Loucy (cell line): ENCODE results near the gene HAO2.

Experiments
- H2AFZ ChIP-seq: fragments of 200-600 bp; sonication (generic); 2 replicates; pipeline ENCODE4 v1.6.0; 2016; ENCODE audit warnings: antibody characterized with exemption, mild to moderate bottlenecking, low read length, moderate library complexity
- H3F3A ChIP-seq: fragments of 200-600 bp; 2 replicates; pipeline ENCODE4 v1.6.0; 2016; ENCODE audit warnings: antibody characterized with exemption, low read depth, mild to moderate bottlenecking
- H3K27me3 ChIP-seq: fragments of 200-600 bp; sonication (generic); 2 replicates; pipeline ENCODE4 v1.6.1; 2014; ENCODE audit warnings: low read length, mild to moderate bottlenecking; ENCODE audit not compliant: insufficient read depth, poor library complexity, severe bottlenecking
- H3K36me3 ChIP-seq: fragments of 200-600 bp; sonication (generic); 2 replicates; pipeline ENCODE4 v1.6.1; 2016; ENCODE audit warnings: low read length; ENCODE audit not compliant: insufficient read depth
- H3K4me1 ChIP-seq: fragments of 200-600 bp; sonication (generic); 2 replicates; pipeline ENCODE4 v1.5.1; 2014; ENCODE audit warnings: low read length, mild to moderate bottlenecking; ENCODE audit not compliant: insufficient read depth, poor library complexity, severe bottlenecking
- H3K4me2 ChIP-seq: fragments of 200-600 bp; sonication (generic); 2 replicates; pipeline ENCODE4 v1.6.0; 2014; ENCODE audit warnings: antibody characterized with exemption, low read length, low read depth, mild to moderate bottlenecking; ENCODE audit not compliant: poor library complexity, severe bottlenecking
- H3K4me3 ChIP-seq: fragments of 200-600 bp; sonication (generic); 2 replicates; pipeline ENCODE4 v1.5.1; 2014; ENCODE audit warnings: low read length, mild to moderate bottlenecking, mixed read lengths; ENCODE audit not compliant: poor library complexity, severe bottlenecking
- H3K79me2 ChIP-seq: fragments of 200-600 bp; sonication (generic); 2 replicates; pipeline ENCODE4 v1.6.1; 2014; ENCODE audit warnings: low read length; ENCODE audit not compliant: insufficient read depth
- H3K9ac ChIP-seq: fragments of 200-600 bp; sonication (generic); 2 replicates; pipeline ENCODE4 v1.6.0; 2014; ENCODE audit warnings: mild to moderate bottlenecking, low read depth, low read length, moderate library complexity; ENCODE audit not compliant: poor library complexity, severe bottlenecking
- H3K9me2 ChIP-seq: fragments of 200-600 bp; sonication (generic); replicated peaks from 2 replicates; pipeline ENCODE4 v1.6.1; 2016; ENCODE audit warnings: low read depth, low read length, mixed read lengths
- H3K9me3 ChIP-seq: fragments of 200-600 bp; sonication (generic); 2 replicates; pipeline ENCODE4 v1.6.1; 2014; ENCODE audit warnings: mild to moderate bottlenecking, antibody characterized with exemption, low read length, low read depth; ENCODE audit not compliant: insufficient read depth
- H4K20me1 ChIP-seq: fragments of 200-600 bp; sonication (generic); 2 replicates; pipeline ENCODE4 v1.6.0; 2014; ENCODE audit warnings: antibody characterized with exemption, low read length, mild to moderate bottlenecking; ENCODE audit not compliant: insufficient read depth, poor library complexity, severe bottlenecking
- CTCF ChIP-seq: fragments of 200-600 bp; sonication (generic); conservative IDR thresholded peaks from 2 replicates; pipeline ENCODE4 v1.5.1; 2014; ENCODE audit warnings: mild to moderate bottlenecking, antibody characterized with exemption, low read length
- EZH2phosphoT487 ChIP-seq: fragments of 200-600 bp; IDR thresholded peaks from 2 replicates; pipeline ENCODE4 v1.6.1; 2018; ENCODE audit warnings: antibody characterized with exemption, mild to moderate bottlenecking, moderate library complexity, borderline replicate concordance

Gene HAO2

GRCh38 chr1:119368554-119368953 lies at the start of gene HAO2:
Gene HAO2, plus strand, starts transcription at chr1:119368785. Its CDS starts 12,301 bp downstream, at chr1:119381086.
- H3K9ac ChIP-seq = no peak within 1 kb of the TSS
- no peak within 1 kb of the TSS for H3K4me3 ChIP-seq
- TF ChIP-seq CTCF (no peak), EZH2phosphoT487 (no peak)
- no peaks in the 10 kb centered on the region for H3K9me2 ChIP-seq
- no peak within 1 kb of the TSS for H3K4me2 ChIP-seq
- H3K27me3 ChIP-seq = no peaks in the 10 kb centered on the region
- H3K36me3 ChIP-seq = no peaks in the 10 kb centered on the region
- H2AFZ ChIP-seq = no peak within 1 kb of the TSS
- H4K20me1 ChIP-seq = no peaks in the 10 kb centered on the region
- no peaks in the 10 kb centered on the region for H3K79me2 ChIP-seq
- H3K9me3 ChIP-seq = no peaks in the 10 kb centered on the region
- H3F3A ChIP-seq = no peaks in the 10 kb centered on the region
- no peaks in the 10 kb centered on the region for H3K4me1 ChIP-seq

GRCh38 chr1:119320100-119320499 lies 48.5 kb upstream of the HAO2 start:
- TF ChIP-seq CTCF (no peak), EZH2phosphoT487 (no peak)
- H3K4me2 ChIP-seq = no peak overlapping the region
- no peaks in the 10 kb centered on the region for H3K36me3 ChIP-seq
- no peaks in the 10 kb centered on the region for H3K79me2 ChIP-seq
- no peaks in the 10 kb centered on the region for H4K20me1 ChIP-seq
- H3F3A ChIP-seq = no peaks in the 10 kb centered on the region
- no peaks in the 10 kb centered on the region for H3K9me2 ChIP-seq
- no peaks in the 10 kb centered on the region for H3K27me3 ChIP-seq
- no peaks in the 10 kb centered on the region for H3K4me1 ChIP-seq
- H3K4me3 ChIP-seq = no peak overlapping the region
- no peak overlapping the region for H3K9ac ChIP-seq
- no peak overlapping the region for H2AFZ ChIP-seq
- H3K9me3 ChIP-seq = no peaks in the 10 kb centered on the region

- H3K4me3 ChIP-seq = no peak overlapping the region
- H3K9me3 ChIP-seq = no peaks in the 10 kb centered on the region
- H3K27me3 ChIP-seq = no peaks in the 10 kb centered on the region
- no peaks in the 10 kb centered on the region for H3F3A ChIP-seq
- no peaks in the 10 kb centered on the region for H3K36me3 ChIP-seq
- H3K4me2 ChIP-seq = no peak overlapping the region
- no peaks in the 10 kb centered on the region for H4K20me1 ChIP-seq
- H3K79me2 ChIP-seq = no peaks in the 10 kb centered on the region
- no peaks in the 10 kb centered on the region for H3K9me2 ChIP-seq
- TF ChIP-seq CTCF = no peak
- no peak for TF ChIP-seq EZH2phosphoT487
- no peak overlapping the region for H3K9ac ChIP-seq
- H3K4me1 ChIP-seq = peaks cover 1% of the 10 kb centered on the region
- no peak overlapping the region for H2AFZ ChIP-seq
Observed at GRCh38 chr1:119321666-119322419, 46.7 kb upstream of the HAO2 start.
